Measurements from ENCODE around the gene MIEF2.

Gene MIEF2

DNA sequence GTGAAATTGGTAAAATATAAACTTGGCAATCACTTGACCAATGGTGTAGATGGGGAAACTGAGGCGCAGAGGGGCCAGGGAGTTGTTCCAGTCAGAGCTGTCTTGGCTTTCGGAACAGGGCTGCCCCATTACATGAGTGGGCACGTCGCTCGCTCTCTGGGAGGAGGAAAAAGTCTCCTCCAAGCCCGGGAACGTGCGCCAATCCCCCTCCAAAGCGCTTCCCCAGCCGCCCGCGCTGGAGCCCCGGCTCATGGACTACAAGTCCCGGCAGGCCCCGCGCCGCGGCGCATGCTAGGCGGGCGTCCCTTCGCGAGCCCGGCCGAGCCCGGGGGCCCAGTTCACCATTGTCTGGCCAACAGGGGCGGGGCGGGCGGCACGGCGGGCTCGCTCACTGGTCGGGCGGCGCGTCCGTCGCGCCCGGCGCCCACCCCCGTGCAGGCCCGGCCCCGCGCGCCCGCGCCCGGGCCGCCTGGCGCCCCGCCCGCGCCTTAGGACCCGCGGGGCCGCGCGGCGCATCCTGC is 35.3 kb upstream of the MIEF2 start, which contains the start of gene LLGL1:
Gene LLGL1, plus strand, starts transcription at position 515 of the 521 bp plus-strand sequence. CDS start 48 bp downstream, outside the sequence.
- peak within 1 kb of the TSS; percentile 86 for H2BK15ac ChIP-seq (ENCODE audit: low read length)
- peak within 1 kb of the TSS; percentile 64 for H2BK12ac ChIP-seq (ENCODE audit: low read length)
- peak within 1 kb of the TSS; percentile 97 for H4K91ac ChIP-seq (ENCODE audit: low read depth, low read length, poor library complexity)
- peak within 1 kb of the TSS; percentile 98 for H2AK5ac ChIP-seq (ENCODE audit: low read depth, low read length)
- H3K4me3 ChIP-seq (ENCODE audit: low read length in 2 of 2): peak within 1 kb of the TSS; percentile 80 to 88
- peak within 1 kb of the TSS; percentile 95 for H2BK120ac ChIP-seq (ENCODE audit: low read depth, low read length)
- H3K4me2 ChIP-seq (ENCODE audit: insufficient read depth, low read length, poor library complexity, severe bottlenecking): peak within 1 kb of the TSS; percentile 97
- no peaks in the 10 kb centered on the region for H3K27me3 ChIP-seq (ENCODE audit: control insufficient read depth in 3 of 3, insufficient read depth in 3 of 3, low read depth in 1 of 3, low read length in 3 of 3)
- peak within 1 kb of the TSS; percentile 88 for H2AFZ ChIP-seq (ENCODE audit: low read length)
- peaks cover 24% of the 10 kb centered on the region for H3K79me1 ChIP-seq (ENCODE audit: low read depth, low read length)
- peak within 1 kb of the TSS; percentile 58 for H3K23ac ChIP-seq (ENCODE audit: low read depth, low read length, poor library complexity)
- peak within 1 kb of the TSS; percentile 95 for H3K4ac ChIP-seq (ENCODE audit: low read length)
- H3K27ac ChIP-seq (replicated peaks; ENCODE audit: low read length): peak within 1 kb of the TSS; percentile 99
- peak within 1 kb of the TSS; percentile 100 for H2BK5ac ChIP-seq (ENCODE audit: low read length)
- H3K9me3 ChIP-seq (replicated peaks in 1 of 2; ENCODE audit: control insufficient read depth in 2 of 2, insufficient read depth in 1 of 2, low read depth in 1 of 2, low read length in 2 of 2): no peaks in the 10 kb centered on the region
- peak; percentile 97 for DNase-seq (ENCODE audit: low spot score)
- H3K4me1 ChIP-seq (ENCODE audit: control insufficient read depth in 2 of 2, insufficient read depth in 1 of 2, low read depth in 1 of 2, low read length in 2 of 2): peaks cover 34 to 36% of the 10 kb centered on the region in 2 donors
- H3K36me3 ChIP-seq (replicated peaks in 1 of 2; ENCODE audit: control insufficient read depth in 2 of 2, insufficient read depth in 2 of 2, low read length in 2 of 2): peaks cover 0 to 2% of the 10 kb centered on the region in 2 donors
- peak within 1 kb of the TSS; percentile 97 for H3K14ac ChIP-seq (ENCODE audit: low read length)
- peak within 1 kb of the TSS; percentile 95 for H3K9ac ChIP-seq (ENCODE audit: low read depth, low read length, poor library complexity)
- WGBS, 2 donors (ENCODE audit: extremely low coverage in 2 of 2, insufficient read length in 2 of 2, insufficient replicate concordance in 1 of 2): no CpG with 5 or more reads among the region's 60 CpGs
- H4K8ac ChIP-seq (ENCODE audit: low read depth, low read length): peak within 1 kb of the TSS; percentile 98
- peak within 1 kb of the TSS; percentile 100 for H3K18ac ChIP-seq (ENCODE audit: low read length)

DNA sequence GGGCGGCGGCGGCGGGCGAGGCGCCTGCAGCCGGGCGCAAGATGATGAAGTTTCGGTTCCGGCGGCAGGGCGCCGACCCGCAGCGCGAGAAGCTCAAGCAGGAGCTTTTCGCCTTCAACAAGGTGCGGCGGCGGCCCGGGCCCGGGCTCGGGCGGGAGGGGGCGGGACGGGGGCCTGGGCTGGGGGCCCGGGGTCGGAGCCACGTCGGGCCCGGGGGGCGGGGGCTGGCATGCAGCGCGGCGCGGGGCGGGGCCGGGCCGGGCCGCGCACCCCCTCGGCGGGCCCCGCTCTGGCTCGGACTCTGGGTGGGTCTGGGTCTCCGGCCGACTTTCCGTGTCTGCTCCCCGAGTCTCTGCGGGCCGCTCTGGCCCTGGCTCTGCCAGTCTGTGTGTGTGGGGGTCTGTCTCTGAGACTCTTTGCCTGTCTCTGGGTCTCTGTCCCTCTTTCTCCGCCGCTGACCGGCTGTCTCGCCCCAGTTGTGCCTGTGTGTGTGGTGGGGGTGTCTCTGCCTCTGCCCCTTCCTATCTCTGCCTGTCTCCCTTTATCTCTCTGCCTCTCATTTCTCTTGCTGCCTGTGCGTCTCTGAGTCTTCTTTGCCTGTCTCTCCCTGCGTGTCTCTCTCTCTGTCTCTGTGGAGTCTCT is 34.7 kb upstream of the MIEF2 start:
- DNase-seq (ENCODE audit: low spot score): no peak

DNA sequence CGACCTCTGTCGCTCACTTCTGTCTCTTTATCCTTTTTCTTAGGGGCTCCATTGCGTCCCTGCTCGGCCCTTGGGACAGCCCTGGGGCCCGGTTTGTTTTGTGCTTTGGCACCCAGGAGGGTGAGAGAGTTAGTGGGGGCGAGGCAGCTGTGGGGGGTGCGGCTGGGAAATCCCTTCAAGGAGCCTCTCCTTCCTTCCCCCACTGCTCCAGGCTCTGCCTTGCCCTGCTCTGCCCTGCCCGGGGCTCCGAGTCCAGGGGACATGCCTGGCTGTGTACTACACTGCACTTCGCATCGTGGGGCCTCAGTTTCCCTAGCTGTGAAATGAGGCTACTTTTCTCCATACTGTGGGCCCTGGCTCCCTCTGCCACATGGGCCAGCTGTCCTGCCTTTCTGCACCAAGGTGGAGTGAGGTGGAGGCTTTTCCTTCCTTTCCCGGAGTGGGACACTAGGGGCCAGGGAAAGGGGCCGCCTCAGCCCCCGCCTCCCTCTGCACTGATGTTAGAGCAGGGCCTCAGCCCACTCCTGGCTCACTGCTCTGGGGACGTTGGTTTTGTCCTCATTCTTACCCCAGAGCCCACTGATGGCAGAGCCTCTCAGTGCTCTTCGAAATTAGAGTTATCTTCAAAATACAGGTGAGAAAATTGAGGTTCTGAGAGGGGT is 34.0 kb upstream of the MIEF2 start:
- no peak overlapping the region for H2BK120ac ChIP-seq (ENCODE audit: low read depth, low read length)
- no peak overlapping the region for H4K8ac ChIP-seq (ENCODE audit: low read depth, low read length)
- peak overlapping the region; percentile 59 for H2AFZ ChIP-seq (ENCODE audit: low read length)
- no peak overlapping the region for H3K4ac ChIP-seq (ENCODE audit: low read length)
- H3K9me3 ChIP-seq (replicated peaks in 1 of 2; ENCODE audit: control insufficient read depth in 2 of 2, insufficient read depth in 1 of 2, low read depth in 1 of 2, low read length in 2 of 2): no peaks in the 10 kb centered on the region
- peak overlapping the region; percentile 58 for H3K23ac ChIP-seq (ENCODE audit: low read depth, low read length, poor library complexity)
- H4K91ac ChIP-seq (ENCODE audit: low read depth, low read length, poor library complexity): no peak overlapping the region
- H3K9ac ChIP-seq (ENCODE audit: low read depth, low read length, poor library complexity): peak overlapping the region; percentile 95
- DNase-seq (ENCODE audit: low spot score): no peak
- H3K27ac ChIP-seq (replicated peaks; ENCODE audit: low read length): peak overlapping the region; percentile 71
- H3K4me1 ChIP-seq (ENCODE audit: control insufficient read depth in 2 of 2, insufficient read depth in 1 of 2, low read depth in 1 of 2, low read length in 2 of 2): peaks cover 46% of the 10 kb centered on the region in 2 donors
- H2AK5ac ChIP-seq (ENCODE audit: low read depth, low read length): peak overlapping the region; percentile 92
- peak overlapping the region; percentile 93 for H3K18ac ChIP-seq (ENCODE audit: low read length)
- no CpG with 5 or more reads among the region's 16 CpGs for WGBS, 2 donors (ENCODE audit: extremely low coverage in 2 of 2, insufficient read length in 2 of 2, insufficient replicate concordance in 1 of 2)
- peak overlapping the region; percentile 0 for H2BK15ac ChIP-seq (ENCODE audit: low read length)
- peak overlapping the region; percentile 100 for H2BK5ac ChIP-seq (ENCODE audit: low read length)
- H3K4me2 ChIP-seq (ENCODE audit: insufficient read depth, low read length, poor library complexity, severe bottlenecking): peak overlapping the region; percentile 97
- peak overlapping the region; percentile 57 for H3K14ac ChIP-seq (ENCODE audit: low read length)
- H2BK12ac ChIP-seq (ENCODE audit: low read length): no peak overlapping the region
- H3K27me3 ChIP-seq (ENCODE audit: control insufficient read depth in 3 of 3, insufficient read depth in 3 of 3, low read depth in 1 of 3, low read length in 3 of 3): no peaks in the 10 kb centered on the region
- peaks cover 30% of the 10 kb centered on the region for H3K79me1 ChIP-seq (ENCODE audit: low read depth, low read length)
- H3K36me3 ChIP-seq (replicated peaks in 1 of 2; ENCODE audit: control insufficient read depth in 2 of 2, insufficient read depth in 2 of 2, low read length in 2 of 2): peaks cover 0 to 2% of the 10 kb centered on the region in 2 donors
- peak overlapping the region; percentile 80 to 88 for H3K4me3 ChIP-seq (ENCODE audit: low read length in 2 of 2)

More for the DNA sequence above, 34.7 kb upstream of the MIEF2 start:
- H3K18ac ChIP-seq (ENCODE audit: low read length): peak overlapping the region; percentile 93
- H2BK5ac ChIP-seq (ENCODE audit: low read length): peak overlapping the region; percentile 100
- H3K4me2 ChIP-seq (ENCODE audit: insufficient read depth, low read length, poor library complexity, severe bottlenecking): peak overlapping the region; percentile 97
- H3K9ac ChIP-seq (ENCODE audit: low read depth, low read length, poor library complexity): peak overlapping the region; percentile 95
- peak overlapping the region; percentile 71 for H3K27ac ChIP-seq (replicated peaks; ENCODE audit: low read length)
- peaks cover 40 to 42% of the 10 kb centered on the region in 2 donors for H3K4me1 ChIP-seq (ENCODE audit: control insufficient read depth in 2 of 2, insufficient read depth in 1 of 2, low read depth in 1 of 2, low read length in 2 of 2)
- H3K9me3 ChIP-seq (replicated peaks in 1 of 2; ENCODE audit: control insufficient read depth in 2 of 2, insufficient read depth in 1 of 2, low read depth in 1 of 2, low read length in 2 of 2): no peaks in the 10 kb centered on the region
- no peak overlapping the region for H2AK5ac ChIP-seq (ENCODE audit: low read depth, low read length)
- no peak overlapping the region for H3K4ac ChIP-seq (ENCODE audit: low read length)
- H2BK12ac ChIP-seq (ENCODE audit: low read length): peak overlapping the region; percentile 64
- H4K91ac ChIP-seq (ENCODE audit: low read depth, low read length, poor library complexity): no peak overlapping the region
- H2BK120ac ChIP-seq (ENCODE audit: low read depth, low read length): no peak overlapping the region
- H2BK15ac ChIP-seq (ENCODE audit: low read length): peak overlapping the region; percentile 0
- WGBS, 2 donors (ENCODE audit: extremely low coverage in 2 of 2, insufficient read length in 2 of 2, insufficient replicate concordance in 1 of 2): no CpG with 5 or more reads among the region's 57 CpGs
- peak overlapping the region; percentile 84 for H3K14ac ChIP-seq (ENCODE audit: low read length)
- no peaks in the 10 kb centered on the region for H3K27me3 ChIP-seq (ENCODE audit: control insufficient read depth in 3 of 3, insufficient read depth in 3 of 3, low read depth in 1 of 3, low read length in 3 of 3)
- H3K4me3 ChIP-seq (ENCODE audit: low read length in 2 of 2): peak overlapping the region; percentile 80 to 88
- peak overlapping the region; percentile 59 for H2AFZ ChIP-seq (ENCODE audit: low read length)
- H4K8ac ChIP-seq (ENCODE audit: low read depth, low read length): no peak overlapping the region
- H3K23ac ChIP-seq (ENCODE audit: low read depth, low read length, poor library complexity): peak overlapping the region; percentile 0
- peaks cover 29% of the 10 kb centered on the region for H3K79me1 ChIP-seq (ENCODE audit: low read depth, low read length)
- H3K36me3 ChIP-seq (replicated peaks in 1 of 2; ENCODE audit: control insufficient read depth in 2 of 2, insufficient read depth in 2 of 2, low read length in 2 of 2): peaks cover 0 to 2% of the 10 kb centered on the region in 2 donors

DNA sequence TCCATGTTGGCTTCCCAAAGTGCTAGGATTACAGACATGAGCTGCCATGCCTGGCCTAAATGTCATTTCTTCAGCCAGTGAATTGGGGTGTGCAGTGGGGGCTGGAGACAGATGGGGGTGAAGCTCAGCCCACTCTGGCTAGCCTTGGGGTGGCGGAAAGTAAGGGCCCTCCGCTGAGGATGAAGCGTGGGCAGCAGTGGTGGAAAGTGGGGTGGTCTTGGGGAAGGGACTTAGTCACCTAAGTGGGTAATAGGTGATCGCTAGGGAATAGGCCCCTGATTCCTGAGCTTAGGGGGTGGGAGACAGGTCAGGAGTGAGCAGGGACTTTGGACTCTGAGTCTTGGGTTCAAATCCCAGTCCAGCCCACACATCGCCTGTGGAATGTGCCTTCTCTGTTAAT is 32.8 kb upstream of the MIEF2 start:
- H2AK5ac ChIP-seq (ENCODE audit: low read depth, low read length): no peak overlapping the region
- H3K4me1 ChIP-seq (ENCODE audit: control insufficient read depth in 2 of 2, insufficient read depth in 1 of 2, low read depth in 1 of 2, low read length in 2 of 2): peaks cover 53 to 56% of the 10 kb centered on the region in 2 donors
- H2BK15ac ChIP-seq (ENCODE audit: low read length): no peak overlapping the region
- no peak overlapping the region for H3K9ac ChIP-seq (ENCODE audit: low read depth, low read length, poor library complexity)
- H3K27ac ChIP-seq (replicated peaks; ENCODE audit: low read length): no peak overlapping the region
- peak overlapping the region in 1 of 2 donors; percentile 43 for H3K4me3 ChIP-seq (ENCODE audit: low read length in 2 of 2)
- no peak overlapping the region for H4K8ac ChIP-seq (ENCODE audit: low read depth, low read length)
- no peak overlapping the region for H4K91ac ChIP-seq (ENCODE audit: low read depth, low read length, poor library complexity)
- no CpG with 5 or more reads among the region's 5 CpGs for WGBS, 2 donors (ENCODE audit: extremely low coverage in 2 of 2, insufficient read length in 2 of 2, insufficient replicate concordance in 1 of 2)
- H2BK120ac ChIP-seq (ENCODE audit: low read depth, low read length): no peak overlapping the region
- H3K18ac ChIP-seq (ENCODE audit: low read length): no peak overlapping the region
- H3K27me3 ChIP-seq (ENCODE audit: control insufficient read depth in 3 of 3, insufficient read depth in 3 of 3, low read depth in 1 of 3, low read length in 3 of 3): no peaks in the 10 kb centered on the region
- no peak overlapping the region for H3K23ac ChIP-seq (ENCODE audit: low read depth, low read length, poor library complexity)
- H3K79me1 ChIP-seq (ENCODE audit: low read depth, low read length): peaks cover 37% of the 10 kb centered on the region
- H3K36me3 ChIP-seq (replicated peaks in 1 of 2; ENCODE audit: control insufficient read depth in 2 of 2, insufficient read depth in 2 of 2, low read length in 2 of 2): peaks cover 5 to 9% of the 10 kb centered on the region in 2 donors
- H3K4me2 ChIP-seq (ENCODE audit: insufficient read depth, low read length, poor library complexity, severe bottlenecking): no peak overlapping the region
- H3K14ac ChIP-seq (ENCODE audit: low read length): no peak overlapping the region
- H2BK12ac ChIP-seq (ENCODE audit: low read length): no peak overlapping the region
- DNase-seq (ENCODE audit: low spot score): no peak
- H2AFZ ChIP-seq (ENCODE audit: low read length): no peak overlapping the region
- H3K4ac ChIP-seq (ENCODE audit: low read length): no peak overlapping the region
- H3K9me3 ChIP-seq (replicated peaks in 1 of 2; ENCODE audit: control insufficient read depth in 2 of 2, insufficient read depth in 1 of 2, low read depth in 1 of 2, low read length in 2 of 2): no peaks in the 10 kb centered on the region
- H2BK5ac ChIP-seq (ENCODE audit: low read length): no peak overlapping the region

Measured in neuronal stem cell (in vitro differentiated cells).